ENCODE data around the gene MTMR8.

GRCh38 chrX:64439551-64439950 lies 44.3 kb upstream of the MTMR8 start:
- no peak for TF ChIP-seq CTCF (IDR thresholded peaks at IDR 0.05)
- TF ChIP-seq POLR2A (IDR thresholded peaks at IDR 0.05) = no peak
